GM04504 (cell line): Measurements from ENCODE around the gene RTL10.

Source experiments
- DNase-seq: peaks from one replicate; pipeline ENCODE4 v3.0.0-alpha.2; 2012; ENCODE audit warnings: low read depth

The RTL10 gene

DNA sequence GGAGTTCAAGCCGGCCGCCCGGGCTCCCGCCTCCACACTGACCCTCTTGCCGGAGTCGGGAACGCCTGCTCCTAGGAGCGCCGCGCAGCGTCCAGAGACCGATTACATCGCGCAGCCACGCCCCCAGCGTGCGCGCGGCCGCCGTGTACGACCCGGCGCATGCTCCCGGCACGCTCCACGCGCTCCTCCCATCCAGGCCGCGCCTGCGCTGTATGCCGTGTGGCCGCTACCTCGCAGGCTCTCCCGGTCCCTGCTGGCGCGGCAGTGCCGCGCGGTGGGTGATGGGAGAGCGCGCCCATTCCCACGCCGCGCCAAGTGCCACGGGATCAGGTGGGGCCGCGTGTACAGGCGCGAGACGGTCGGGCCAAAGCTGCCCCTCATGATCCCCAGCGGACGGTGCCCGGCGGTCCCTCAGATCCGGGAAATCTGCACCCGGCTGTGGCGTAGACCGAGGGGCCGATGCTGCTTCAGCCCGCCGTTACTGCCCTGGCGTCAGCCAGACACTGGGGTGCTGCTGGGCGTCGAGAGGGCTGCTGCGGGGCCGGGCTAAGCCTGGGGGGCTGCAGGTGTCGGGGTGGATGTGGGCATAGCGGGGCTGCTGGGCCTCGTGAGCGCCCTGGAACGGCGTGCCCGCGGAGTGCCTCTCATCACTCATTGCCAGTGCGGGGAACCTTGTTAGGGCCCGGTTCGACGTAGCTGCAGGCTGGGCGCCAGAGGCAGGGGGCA, at the start of gene RTL10, which contains the start of gene GNB1L:
RTL10 (minus strand) TSS at position 97 of the 726 bp plus-strand sequence. CDS start 2,613 bp downstream, outside the sequence.
GNB1L (minus strand) TSS at position 97 of the 726 bp plus-strand sequence. CDS start 33,519 bp downstream, outside the sequence.
- DNase-seq = peak; percentile 91

DNA sequence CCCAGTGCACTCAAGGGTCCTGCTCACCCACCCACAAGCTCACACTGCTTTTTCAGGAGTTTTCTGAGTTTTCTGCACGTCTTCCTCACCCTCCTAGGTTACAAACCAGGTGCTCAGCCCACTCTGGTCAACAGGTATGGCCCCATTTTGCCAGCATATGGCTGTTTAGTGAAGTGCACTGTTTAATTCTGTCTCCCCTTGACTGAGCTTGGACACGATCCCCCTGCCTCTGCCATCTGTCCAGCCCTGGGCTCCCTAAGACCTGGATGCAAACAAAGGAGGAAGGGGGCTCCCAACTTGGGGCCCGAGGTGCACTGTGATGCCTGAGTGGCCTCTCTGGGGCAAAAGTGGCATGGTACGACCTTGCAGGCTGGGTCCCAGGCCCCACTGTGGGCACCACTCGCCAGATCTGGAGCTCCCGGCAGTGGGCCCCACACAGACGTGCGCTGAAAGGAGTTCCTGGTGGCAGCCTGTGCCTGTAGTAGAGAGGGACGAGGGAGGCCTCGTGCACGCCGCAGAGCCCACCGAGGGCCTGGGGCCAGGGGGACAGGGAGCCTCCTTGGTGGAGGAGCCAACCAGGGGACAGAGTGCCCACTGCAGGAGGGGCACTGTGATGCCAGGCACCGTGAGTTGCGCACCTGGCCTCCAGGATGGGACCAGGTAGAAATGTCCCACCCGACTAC, 49.6 kb upstream of the RTL10 start:
- DNase-seq = no peak

GRCh38 chr22:19903513-19903912, 48.8 kb upstream of the RTL10 start:
- DNase-seq = no peak

DNA sequence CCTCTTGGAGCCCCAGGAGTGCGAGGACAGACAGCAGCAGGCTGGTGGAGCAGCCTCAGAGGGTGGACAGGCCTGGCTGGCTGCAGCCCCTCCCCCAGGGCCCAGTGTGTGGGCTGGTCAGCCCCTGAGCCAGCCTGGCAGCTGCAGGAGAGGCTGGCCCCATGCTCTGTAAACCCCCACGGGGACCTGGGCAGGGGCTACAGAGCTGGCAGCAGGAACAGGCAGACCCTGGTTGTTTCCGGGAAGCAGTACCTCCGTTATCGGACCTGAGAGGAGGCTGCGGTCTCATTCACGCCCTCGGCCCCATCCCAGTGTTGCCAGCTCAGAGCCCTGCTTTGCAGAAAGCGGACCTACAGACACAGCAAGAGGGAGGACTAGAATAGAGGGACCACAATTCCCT, 48.4 kb upstream of the RTL10 start:
- DNase-seq = no peak

DNA sequence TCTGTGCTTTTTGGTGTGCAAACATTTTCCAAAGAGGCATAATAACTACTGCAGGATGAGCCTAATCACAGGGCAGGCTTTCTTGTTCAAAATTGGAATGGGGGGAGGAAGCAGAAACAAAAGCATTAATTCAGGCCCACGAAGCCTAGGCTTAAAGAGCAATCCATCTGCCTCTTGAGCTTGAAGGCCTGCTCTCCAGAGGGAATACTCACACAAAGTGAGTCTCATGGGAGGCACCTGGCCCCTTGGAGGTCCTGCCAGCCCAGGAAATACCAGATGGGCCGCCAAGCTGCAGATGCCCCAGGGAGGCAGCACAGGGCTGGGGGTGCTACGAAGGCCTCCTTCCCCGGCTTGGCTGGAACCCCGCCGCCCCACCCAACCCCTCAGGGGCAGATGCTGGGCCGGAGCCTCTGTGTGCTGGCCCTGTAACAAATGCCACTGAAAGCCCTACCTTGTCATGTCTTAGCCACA, 47.6 kb upstream of the RTL10 start:
- DNase-seq = no peak

- DNase-seq = no peak
Observed at GRCh38 chr22:19901577-19902244, 47.0 kb upstream of the RTL10 start.

DNA sequence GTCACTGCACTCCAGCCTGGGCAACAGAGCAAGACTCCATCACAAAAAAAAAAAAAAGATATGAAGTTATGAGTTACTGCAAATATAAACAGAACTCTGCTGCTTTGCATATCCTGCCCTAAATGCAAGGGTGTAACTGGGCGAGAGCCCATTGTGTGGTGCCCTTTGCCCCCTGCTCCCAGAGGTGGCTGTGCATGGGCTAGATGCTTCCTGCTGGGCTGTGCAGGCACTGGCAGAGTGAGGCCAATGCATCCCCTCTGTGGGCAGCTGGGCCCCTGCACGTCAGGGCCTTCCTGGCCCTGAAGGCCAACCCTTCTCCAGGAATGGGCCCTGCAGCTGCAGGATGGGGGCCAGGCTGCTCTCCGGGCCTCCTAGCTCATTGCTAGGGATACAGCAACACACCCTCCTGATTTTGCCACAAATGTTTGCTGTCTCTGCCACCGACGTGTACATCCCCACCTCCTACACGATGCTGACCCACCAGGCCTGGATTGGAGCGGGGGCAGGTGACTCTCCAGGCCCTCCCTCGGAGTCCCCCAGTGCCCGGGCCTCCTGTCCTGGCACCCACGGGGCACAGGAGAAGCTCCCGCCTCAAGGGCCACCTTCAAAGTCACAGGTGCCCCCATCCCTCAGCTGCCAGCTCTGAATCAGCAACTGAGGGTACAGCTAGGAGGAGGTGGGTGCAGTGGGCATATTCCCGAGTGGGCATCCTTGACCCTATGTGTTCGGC, 46.2 kb upstream of the RTL10 start:
- DNase-seq = no peak

DNA sequence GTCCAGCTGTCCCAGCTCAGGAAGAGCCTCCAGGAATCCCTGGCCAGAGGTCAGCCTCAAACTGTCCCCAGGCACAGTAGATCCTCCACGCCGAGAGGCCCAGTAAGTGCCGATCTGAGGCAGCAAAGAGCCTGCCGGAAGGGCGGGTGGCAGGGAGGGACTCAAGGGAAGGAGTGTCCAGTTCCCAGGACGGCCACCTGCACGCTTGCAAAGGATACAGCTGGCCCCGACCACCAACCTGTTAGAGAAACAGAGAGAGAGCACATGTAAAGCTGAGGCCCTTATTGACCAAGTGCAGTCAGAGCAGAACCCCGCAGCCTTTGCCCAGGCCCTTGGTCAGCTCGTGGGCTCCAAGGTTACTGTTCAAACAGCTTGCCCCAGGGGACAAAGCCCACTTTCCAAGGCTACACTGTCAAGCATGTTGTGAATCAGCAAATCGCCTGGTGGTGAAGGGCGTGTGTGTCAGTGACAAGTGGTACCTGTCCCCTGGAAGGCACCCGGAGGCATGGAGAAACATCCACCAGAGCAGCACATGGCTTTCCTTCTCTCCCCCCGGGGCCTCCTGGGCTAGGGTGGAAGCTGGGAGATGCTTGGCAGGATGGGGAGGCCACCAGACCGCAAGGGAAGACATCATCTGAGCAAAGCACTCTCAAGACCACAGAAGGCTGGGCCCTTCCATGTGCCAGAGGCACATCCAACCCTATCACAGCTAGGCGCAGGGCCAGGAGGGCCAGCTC, 44.3 kb upstream of the RTL10 start:
- DNase-seq = no peak

GRCh38 chr22:19898145-19898544, 43.5 kb upstream of the RTL10 start:
- no peak for DNase-seq

DNA sequence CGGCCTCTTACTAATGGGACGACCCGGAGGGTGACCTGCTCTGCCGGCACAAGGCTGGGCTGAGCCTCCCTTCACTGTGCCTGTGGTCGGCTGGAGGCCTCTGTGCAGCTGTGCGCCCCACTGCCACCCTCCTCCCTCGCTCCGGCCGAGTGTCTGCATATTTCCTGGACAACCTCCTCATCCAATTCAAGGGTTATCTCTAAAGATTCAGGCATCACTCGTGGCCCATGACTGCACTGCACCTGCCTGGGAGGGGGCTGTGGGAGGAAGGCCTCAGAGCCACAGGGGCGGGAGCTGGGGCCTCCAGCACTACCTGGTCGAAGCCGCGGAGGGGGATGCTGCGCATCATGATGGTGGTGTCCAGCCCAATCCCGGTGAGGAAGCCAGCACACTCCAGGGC, 43.1 kb upstream of the RTL10 start:
- DNase-seq = no peak

- no peak for DNase-seq
Observed at GRCh38 chr22:19896665-19897355, 42.1 kb upstream of the RTL10 start.

- DNase-seq = no peak
Observed at GRCh38 chr22:19895160-19895849, 40.6 kb upstream of the RTL10 start.

DNA sequence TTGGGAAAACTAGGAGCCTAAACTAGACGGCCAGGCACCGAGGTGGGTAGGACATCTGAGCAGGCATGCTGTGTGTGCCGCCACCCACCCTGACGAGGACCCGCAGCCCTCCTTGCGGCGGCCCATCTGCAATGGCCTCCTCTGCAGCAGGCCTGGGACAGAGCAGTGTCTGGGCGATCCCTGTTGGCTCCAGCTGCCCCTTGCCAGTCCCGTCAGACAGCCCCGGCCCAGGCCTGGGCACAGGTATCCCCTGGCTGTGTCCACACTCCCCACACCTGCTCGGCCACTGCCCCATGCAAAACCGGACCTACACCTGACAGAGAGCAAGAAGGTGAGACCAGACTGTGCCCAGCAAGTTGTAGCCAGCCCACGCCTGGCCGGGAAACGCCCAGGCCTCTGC, 38.7 kb upstream of the RTL10 start:
- no peak for DNase-seq

DNA sequence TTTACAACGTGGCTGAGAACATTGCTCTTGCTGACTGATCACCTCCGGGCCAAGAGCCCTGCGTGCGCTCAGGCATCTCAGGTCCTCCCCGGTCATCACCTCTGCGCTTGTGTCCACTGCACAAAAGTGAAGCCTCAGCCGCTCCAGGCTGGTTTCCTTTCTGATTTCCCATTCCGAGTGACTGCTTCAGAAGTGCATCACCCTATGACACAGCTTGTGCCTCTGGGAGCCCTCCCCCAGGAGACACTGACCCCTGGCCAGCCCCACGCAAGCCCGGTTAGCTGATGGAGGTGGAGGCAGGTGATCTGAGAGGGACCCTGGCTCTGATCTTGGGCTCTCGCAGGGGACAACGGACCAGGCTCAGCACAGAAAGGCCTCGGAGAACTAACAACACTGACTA, 38.3 kb upstream of the RTL10 start:
- no peak for DNase-seq

DNA sequence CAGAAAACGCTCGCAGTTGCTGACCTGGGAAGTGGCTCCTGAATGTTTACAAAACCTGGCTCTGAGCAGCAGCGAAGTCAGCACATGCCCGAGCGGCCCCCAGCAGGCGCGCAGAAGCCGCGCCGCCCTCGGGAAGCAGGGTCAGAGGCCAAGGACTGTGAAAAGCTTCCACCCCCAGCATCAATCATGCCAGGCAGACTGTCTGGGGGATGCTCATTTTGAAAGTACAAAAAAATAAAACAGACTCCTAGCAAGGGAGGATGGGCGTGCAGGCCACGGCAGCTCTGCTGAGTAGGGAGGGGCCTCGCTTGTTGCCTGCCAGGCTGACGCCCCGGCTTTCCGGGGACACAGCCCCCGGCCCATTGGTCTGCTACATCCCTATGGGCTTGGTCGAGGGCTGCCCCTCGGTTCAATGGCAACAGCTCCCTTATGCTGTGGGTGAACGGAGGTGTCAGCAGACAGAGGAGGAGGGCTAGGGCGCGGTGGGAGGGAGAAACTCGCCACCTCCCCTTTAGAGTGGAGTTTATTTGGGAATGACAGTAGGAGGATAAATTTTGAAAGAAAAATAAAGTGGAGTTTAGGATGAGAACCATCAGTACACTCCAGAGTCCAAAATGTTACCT, 37.7 kb upstream of the RTL10 start:
- no peak for DNase-seq

- peak; percentile 64 for DNase-seq
Observed at GRCh38 chr22:19891317-19892256, 36.9 kb upstream of the RTL10 start.

DNA sequence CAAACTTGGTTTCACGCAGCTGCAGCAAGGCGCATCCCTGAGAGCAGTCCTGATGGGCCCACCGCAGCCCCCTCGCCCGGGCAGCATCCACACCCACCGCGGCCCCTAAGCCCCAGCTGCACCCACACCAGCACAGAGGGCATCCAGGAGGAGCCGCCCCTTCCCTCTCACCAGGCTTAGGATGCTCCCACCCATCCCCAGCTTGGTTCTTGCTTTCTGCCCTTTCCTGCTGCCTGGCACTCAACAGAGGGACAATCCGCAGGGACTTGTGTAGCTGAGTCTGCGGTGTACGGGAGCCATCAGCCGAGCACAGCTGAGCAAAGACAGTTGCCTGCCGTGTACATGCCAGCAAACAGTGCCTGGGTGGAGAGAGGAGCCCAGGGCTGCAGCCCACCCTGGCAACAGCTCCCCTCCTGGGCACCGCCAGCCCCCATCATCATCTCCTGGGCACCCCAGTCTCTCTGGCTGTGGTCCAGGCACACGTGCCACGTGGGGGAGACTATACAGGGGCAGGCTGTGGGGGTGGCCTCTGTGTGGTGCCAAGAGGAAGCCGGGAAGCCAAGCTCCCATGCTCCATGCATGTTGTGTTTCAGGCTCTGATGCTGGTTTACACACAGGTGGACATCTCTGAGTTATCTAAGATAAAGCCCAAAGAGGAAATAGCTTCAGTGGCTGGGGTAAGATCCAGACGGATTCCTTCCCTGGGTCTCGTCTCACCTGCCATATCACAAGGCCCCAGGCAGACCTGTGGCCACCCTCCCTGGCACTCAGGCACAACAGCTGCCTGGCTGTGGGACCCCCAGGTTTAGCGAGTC, 36.0 kb upstream of the RTL10 start:
- no peak for DNase-seq

DNA sequence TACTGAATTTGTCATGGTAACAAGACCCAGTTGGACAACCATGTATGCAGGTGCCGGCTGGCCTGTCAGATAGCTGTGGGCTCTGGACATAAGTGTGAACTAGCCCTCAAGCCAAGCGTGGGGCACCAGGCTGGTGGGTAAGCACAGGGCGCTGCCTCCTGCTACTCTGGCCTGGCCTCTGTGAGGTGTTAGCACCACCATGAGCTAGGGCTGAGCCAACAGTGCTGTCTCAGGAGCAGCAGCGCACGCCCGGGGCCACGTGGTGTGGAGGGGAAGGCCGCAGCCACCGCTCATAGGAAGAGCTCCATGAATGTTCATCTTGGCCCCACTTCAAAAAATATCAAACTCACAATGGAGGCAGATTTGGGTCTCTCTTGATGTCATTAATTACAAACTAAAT, 35.3 kb upstream of the RTL10 start:
- no peak for DNase-seq
